ENCODE results near the gene CIRBP. TPM values are rescaled to one million over a fixed set of nuclear protein-coding genes. Genes with fewer than 3 reads are reported as not detected.
"Not testable (repeated sequence)": the region's sequence is repeated elsewhere in the genome, so short reads cannot be mapped to it uniquely, and the experiment has no call there.

The CIRBP gene
- total RNA-seq, 1 experiment from 2014 or later: 287 TPM

- Histone ChIP-seq H3K27me3 (replicated peaks; ENCODE audit: insufficient read depth, low read depth, low read length, poor library complexity) (no peaks in the 10 kb centered on the region), H3K4me3 (ENCODE audit: low read depth, low read length, poor library complexity, severe bottlenecking) (no peak overlapping the region), H3K9me3 (ENCODE audit: low read depth, low read length, poor library complexity, severe bottlenecking) (no peaks in the 10 kb centered on the region), H3K4me1 (ENCODE audit: insufficient read depth, low read length, poor library complexity, severe bottlenecking) (no peaks in the 10 kb centered on the region), H3K36me3 (ENCODE audit: insufficient read depth, low read length, poor library complexity, severe bottlenecking) (no peaks in the 10 kb centered on the region), H3K27ac (ENCODE audit: low read depth, low read length, poor library complexity, severe bottlenecking) (no peak overlapping the region)
- DNase-seq (ENCODE audit: low spot score): no peak
- ChIA-PET POLR2A (ENCODE audit: low non-redundant PET) (no interaction called here), CTCF (no interaction called here)
- BruUV-seq (replicated peaks): no TSS peak
- intact Hi-C loops (cut with micrococcal nuclease; ENCODE audit: unreplicated experiment): no loop called here
- no peak for TF ChIP-seq EZH2 (IDR thresholded peaks at IDR 0.05; ENCODE audit: borderline replicate concordance, low read depth, low read length, poor library complexity, severe bottlenecking)
- TF ChIP-seq CTCF (conservative IDR thresholded peaks at IDR 0.05; ENCODE audit: low read depth, low read length): no peak
These were observed 35.2 kb downstream of the CIRBP start for GRCh38 chr19:1304197-1304924.

GRCh38 chr19:1305354-1305753 lies 36.2 kb downstream of the CIRBP start:
- BruUV-seq (replicated peaks); H3K9me3 ChIP-seq (ENCODE audit: low read depth, low read length, poor library complexity, severe bottlenecking); H3K36me3 ChIP-seq (ENCODE audit: insufficient read depth, low read length, poor library complexity, severe bottlenecking); H3K4me1 ChIP-seq (ENCODE audit: insufficient read depth, low read length, poor library complexity, severe bottlenecking); CTCF ChIA-PET; DNase-seq (ENCODE audit: low spot score); intact Hi-C loops (cut with micrococcal nuclease; ENCODE audit: unreplicated experiment); H3K27me3 ChIP-seq (replicated peaks; ENCODE audit: insufficient read depth, low read depth, low read length, poor library complexity); POLR2A ChIA-PET (ENCODE audit: low non-redundant PET); H3K27ac ChIP-seq (ENCODE audit: low read depth, low read length, poor library complexity, severe bottlenecking); H3K4me3 ChIP-seq (ENCODE audit: low read depth, low read length, poor library complexity, severe bottlenecking): not testable (repeated sequence)

GRCh38 chr19:1307320-1307719 lies 38.2 kb downstream of the CIRBP start:
- TF ChIP-seq EZH2 (IDR thresholded peaks at IDR 0.05; ENCODE audit: borderline replicate concordance, low read depth, low read length, poor library complexity, severe bottlenecking): no peak
- TF ChIP-seq CTCF (conservative IDR thresholded peaks at IDR 0.05; ENCODE audit: low read depth, low read length): no peak
- H3K36me3 ChIP-seq (ENCODE audit: insufficient read depth, low read length, poor library complexity, severe bottlenecking): no peaks in the 10 kb centered on the region
- intact Hi-C loops (cut with micrococcal nuclease; ENCODE audit: unreplicated experiment): no loop called here
- ChIA-PET CTCF (no interaction called here), POLR2A (ENCODE audit: low non-redundant PET) (no interaction called here)
- no peak overlapping the region for H3K27ac ChIP-seq (ENCODE audit: low read depth, low read length, poor library complexity, severe bottlenecking)
- H3K4me3 ChIP-seq (ENCODE audit: low read depth, low read length, poor library complexity, severe bottlenecking): no peak overlapping the region
- no peak for DNase-seq (ENCODE audit: low spot score)
- no peaks in the 10 kb centered on the region for H3K4me1 ChIP-seq (ENCODE audit: insufficient read depth, low read length, poor library complexity, severe bottlenecking)
- BruUV-seq (replicated peaks): no TSS peak
- H3K27me3 ChIP-seq (replicated peaks; ENCODE audit: insufficient read depth, low read depth, low read length, poor library complexity): no peaks in the 10 kb centered on the region
- H3K9me3 ChIP-seq (ENCODE audit: low read depth, low read length, poor library complexity, severe bottlenecking): no peaks in the 10 kb centered on the region

- no peaks in the 10 kb centered on the region for H3K9me3 ChIP-seq (ENCODE audit: low read depth, low read length, poor library complexity, severe bottlenecking)
- no peaks in the 10 kb centered on the region for H3K4me1 ChIP-seq (ENCODE audit: insufficient read depth, low read length, poor library complexity, severe bottlenecking)
- DNase-seq (ENCODE audit: low spot score): no peak
- no peaks in the 10 kb centered on the region for H3K27me3 ChIP-seq (replicated peaks; ENCODE audit: insufficient read depth, low read depth, low read length, poor library complexity)
- TF ChIP-seq CTCF (conservative IDR thresholded peaks at IDR 0.05; ENCODE audit: low read depth, low read length) (no peak), EZH2 (IDR thresholded peaks at IDR 0.05; ENCODE audit: borderline replicate concordance, low read depth, low read length, poor library complexity, severe bottlenecking) (no peak)
- H3K27ac ChIP-seq (ENCODE audit: low read depth, low read length, poor library complexity, severe bottlenecking): no peak overlapping the region
- H3K36me3 ChIP-seq (ENCODE audit: insufficient read depth, low read length, poor library complexity, severe bottlenecking): no peaks in the 10 kb centered on the region
- ChIA-PET CTCF (no interaction called here), POLR2A (ENCODE audit: low non-redundant PET) (no interaction called here)
- no TSS peak for BruUV-seq (replicated peaks)
- H3K4me3 ChIP-seq (ENCODE audit: low read depth, low read length, poor library complexity, severe bottlenecking): no peak overlapping the region
- intact Hi-C loops (cut with micrococcal nuclease; ENCODE audit: unreplicated experiment): no loop called here
These were observed 38.7 kb downstream of the CIRBP start for GRCh38 chr19:1307755-1308303.

Measured in A673 (cell line).